Right hindlimb (tissue), 1 donor: ENCODE measurements around the gene NR1D1.
"Not testable (repeated sequence)": the region's sequence is repeated elsewhere in the genome, so short reads cannot be mapped to it uniquely, and the experiment has no call there.

ENCODE experiments used
- DNase-seq: peaks from one replicate; pipeline ENCODE4 v3.0.0-alpha.2; 2018

Gene NR1D1

DNA sequence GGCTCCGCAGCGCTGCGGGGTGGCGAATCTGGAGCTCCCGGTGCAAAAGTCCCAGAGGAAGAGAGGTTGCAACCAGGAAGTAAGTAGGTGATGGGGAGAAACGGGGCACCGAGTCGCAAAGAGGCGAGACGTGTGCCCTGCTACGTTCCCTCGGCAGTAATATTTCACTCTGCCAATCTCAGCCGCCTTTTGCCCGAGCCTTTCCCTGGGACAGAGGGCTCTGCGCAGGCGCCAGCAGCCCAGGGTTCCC lies at the start of gene NR1D1:
Gene NR1D1 (minus strand): TSS at position 171 of the 250 bp plus-strand sequence. CDS start 495 bp downstream, outside the sequence.
- DNase-seq: no peak

DNA sequence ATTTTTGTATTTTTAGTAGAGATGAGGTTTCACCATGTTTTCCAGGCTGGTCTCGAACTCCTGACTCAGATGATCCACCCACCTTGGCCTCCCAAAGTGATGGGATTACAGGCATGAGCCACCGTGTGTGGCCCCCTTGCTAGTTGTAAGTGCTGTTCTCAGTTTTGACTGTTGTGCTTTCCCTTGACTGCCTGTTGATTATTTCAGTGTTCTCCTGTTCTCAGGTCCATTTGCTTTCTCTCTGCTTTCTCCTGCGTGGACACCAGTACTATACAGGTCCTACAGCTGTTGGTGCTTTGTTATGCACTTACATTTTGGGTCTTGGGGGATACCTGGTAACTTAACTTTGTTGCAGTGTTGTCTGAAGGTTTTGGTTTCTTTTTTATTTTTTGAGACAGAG lies 48.1 kb upstream of the NR1D1 start:
- no peak for DNase-seq

DNA sequence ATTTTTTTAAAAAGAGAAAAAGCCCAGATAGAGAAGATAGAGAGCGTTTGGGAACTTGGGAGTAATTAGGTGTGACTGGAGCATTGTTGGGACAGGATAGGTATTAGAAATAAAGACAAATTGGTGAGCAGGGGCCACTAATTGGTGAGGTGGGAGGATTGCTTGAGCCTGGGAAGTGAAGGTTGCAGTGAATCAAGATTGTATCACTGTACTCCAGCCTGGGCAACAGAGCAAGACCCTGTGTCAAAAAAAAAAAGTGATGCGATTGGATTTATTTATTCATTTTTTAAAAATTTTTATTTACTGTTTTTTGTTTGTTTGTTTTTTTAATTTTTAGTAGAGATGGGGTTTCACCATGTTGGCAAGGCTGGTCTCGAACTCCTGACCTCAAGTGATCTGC lies 45.1 kb upstream of the NR1D1 start:
- no peak for DNase-seq

DNA sequence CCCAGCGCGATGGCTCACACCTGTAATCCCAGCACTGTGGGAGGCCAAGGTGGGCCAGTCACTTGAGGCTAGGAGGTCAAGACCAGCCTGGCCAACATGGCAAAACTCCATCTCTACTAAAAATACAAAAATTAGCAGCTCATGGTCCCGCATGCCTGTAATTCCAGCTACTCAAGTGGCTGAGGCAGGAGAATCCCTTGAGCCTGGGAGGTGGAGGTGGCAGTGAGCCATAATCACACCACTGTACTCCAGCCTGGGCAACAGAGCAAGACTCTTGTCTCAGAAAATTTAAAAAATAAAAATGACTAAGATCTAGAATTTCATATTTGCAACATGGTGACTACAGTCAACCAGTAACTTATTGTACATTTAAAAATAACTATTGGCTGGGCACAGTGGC lies 42.8 kb upstream of the NR1D1 start:
- not testable (repeated sequence) for DNase-seq

DNA sequence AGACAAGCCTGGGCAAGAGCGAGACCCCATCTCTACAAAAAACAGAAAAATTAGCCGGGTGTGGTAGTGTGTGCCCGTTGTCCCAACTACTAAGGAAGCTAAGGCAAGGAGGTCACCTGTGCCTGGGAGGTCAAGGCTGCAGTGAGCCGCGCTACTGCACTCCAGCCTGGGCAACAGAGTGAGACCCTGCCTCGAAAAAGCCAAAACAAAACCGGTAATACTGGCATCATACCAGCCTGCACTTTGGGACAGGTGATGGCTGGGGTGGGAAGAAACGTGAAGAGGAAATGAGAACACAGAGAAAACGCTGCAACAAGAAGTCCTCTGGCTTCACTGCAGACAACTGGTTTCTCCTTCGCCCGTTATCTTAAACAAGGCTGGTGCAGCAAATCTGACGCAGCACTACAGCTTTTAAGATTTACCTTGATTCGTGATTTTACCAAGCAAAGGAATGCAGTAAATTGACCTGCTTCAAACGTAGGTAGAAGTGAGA lies 39.2 kb upstream of the NR1D1 start:
- DNase-seq: no peak

DNA sequence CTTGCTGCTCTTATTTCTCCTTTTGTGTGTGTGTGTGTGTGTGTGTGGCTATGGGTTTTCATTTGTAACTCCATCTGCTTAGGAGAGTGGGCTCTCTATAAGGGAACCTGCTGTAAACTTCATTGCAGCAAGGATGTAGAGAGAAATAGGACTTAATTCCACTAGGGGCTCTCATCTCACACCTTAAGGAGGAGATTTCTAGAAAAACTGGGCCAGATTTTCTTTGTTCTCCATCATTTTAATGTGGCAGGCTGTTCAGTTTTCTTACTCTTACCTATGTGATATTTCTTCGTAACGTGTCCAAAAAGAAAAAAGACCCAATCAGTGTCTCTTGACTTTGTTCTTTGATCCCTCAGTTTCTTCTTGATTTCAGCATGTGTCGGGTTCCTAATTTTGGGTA lies 35.4 kb upstream of the NR1D1 start:
- DNase-seq: no peak

DNA sequence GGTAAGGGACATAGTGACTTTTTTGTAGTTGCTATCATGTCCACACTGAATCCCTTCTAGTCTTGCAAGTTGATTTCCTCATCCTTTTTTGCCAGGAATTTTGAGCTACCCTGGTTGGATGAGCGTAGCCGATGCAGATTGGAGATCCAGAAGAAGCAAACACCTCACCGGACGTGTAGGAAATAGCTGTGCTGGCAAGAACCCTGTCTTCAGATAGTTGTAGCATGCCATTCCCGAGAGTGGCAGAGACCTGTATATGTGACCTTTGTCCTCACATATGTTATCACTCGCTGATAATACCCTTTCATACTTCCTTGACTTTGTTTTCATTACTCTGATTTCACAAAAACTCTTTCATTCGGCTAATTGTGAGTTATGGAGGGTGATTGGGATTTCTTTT lies 33.8 kb upstream of the NR1D1 start:
- no peak for DNase-seq

DNA sequence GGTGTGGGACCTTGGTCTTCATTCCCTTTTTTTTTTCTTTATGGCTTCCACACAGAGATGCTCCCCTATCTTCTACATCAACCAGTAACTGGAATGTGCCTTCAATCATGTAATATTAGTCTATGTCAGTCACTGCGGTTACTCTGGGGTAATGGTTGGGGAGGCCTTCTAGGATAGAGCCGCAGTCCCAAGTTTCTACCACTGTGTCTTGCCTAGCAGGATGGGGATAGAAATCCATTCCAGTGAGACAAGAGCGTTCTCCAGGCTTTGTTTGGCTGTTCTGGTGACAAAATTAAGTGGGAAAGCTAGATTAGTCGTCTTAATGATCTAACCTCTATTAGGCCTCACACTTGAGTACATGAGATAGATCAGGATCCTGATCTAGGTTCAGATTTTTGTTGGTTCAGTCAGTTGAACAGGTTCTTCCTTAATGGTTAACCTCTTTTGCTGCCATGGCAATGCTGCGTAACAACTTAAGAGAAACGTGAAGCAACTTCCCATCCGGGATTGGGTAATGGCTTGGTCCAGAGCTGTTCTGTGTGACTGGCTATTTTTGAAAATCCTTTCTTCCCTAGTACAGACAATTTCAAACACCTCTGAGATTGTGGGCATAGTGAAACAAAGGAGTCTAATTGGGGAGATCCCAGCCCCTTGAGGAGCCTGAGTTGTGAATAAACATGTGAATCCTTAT lies 30.1 kb upstream of the NR1D1 start:
- DNase-seq: no peak

DNA sequence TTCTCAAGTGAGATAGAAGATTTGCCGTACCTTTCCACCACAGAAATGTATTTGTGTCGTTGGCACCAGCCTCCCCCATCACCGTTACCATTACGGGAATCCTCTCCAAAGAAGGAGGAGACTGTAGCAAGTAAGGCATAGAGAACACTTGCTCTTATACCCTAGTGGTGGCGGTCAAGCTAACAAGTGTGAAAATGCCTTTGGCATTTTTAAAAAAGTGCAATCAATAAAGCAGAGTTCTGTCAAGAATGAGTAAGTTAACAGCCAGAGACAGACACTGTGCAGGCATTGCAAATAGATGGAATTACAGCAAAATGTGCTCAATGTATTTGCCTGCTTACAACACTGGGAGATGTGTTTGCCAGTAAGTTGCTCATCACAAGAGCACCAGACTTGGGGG lies 29.1 kb upstream of the NR1D1 start:
- no peak for DNase-seq

DNA sequence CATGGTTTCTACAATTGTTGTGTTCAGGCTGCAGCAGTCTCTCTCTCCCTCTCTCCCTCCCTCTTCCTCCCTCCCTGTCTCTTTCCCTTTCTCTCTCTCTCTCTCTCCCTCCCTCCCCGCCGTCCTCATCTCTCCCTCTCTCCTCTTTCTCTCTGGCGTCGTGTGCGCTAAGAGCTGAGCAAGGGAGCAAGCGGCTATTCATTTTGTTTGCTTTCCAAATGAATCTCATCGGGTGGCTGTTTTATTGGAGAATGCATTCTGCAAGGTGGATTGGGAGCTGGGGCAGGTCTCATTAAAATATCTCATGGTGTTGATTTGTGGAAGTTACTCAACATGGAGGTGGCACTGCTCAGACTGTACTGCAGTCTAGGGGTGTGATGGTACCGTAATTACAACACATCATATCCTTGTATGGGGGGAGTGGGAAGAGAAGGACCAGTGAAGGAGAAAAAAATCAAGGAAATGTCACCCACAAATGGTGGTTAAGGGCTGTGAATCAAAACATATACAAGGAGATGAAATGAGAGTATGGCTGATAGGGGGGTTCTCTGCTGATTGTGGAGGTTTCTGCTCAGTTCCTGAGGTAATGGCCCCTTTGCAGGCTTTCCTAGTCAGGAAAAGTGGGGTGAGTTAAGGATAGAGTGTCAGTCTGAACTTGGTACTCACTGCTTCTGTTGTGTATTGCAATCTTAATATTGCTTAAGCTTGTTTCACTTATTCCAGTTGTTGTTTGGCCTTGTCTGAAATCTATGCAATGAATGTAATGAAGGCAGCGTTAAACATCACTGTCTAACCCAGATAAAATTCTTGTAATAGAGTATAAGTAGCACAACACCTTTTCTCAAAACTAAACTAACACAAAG lies 24.1 kb upstream of the NR1D1 start:
- no peak for DNase-seq

DNA sequence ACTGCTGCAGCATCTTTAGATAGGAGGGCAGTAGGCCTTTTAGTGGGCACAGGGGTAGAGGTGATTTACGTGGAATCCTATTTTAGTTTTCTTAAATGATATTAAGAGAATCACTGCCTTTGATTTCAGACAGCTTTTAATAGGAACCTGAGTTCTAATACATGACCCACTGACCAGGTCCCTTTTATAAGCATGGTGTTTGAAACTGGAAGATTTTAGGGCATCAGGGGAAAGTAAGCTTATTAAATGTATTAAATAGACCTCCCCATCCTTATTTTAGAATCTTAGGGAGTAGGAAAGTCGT lies 23.4 kb upstream of the NR1D1 start:
- DNase-seq: no peak

DNA sequence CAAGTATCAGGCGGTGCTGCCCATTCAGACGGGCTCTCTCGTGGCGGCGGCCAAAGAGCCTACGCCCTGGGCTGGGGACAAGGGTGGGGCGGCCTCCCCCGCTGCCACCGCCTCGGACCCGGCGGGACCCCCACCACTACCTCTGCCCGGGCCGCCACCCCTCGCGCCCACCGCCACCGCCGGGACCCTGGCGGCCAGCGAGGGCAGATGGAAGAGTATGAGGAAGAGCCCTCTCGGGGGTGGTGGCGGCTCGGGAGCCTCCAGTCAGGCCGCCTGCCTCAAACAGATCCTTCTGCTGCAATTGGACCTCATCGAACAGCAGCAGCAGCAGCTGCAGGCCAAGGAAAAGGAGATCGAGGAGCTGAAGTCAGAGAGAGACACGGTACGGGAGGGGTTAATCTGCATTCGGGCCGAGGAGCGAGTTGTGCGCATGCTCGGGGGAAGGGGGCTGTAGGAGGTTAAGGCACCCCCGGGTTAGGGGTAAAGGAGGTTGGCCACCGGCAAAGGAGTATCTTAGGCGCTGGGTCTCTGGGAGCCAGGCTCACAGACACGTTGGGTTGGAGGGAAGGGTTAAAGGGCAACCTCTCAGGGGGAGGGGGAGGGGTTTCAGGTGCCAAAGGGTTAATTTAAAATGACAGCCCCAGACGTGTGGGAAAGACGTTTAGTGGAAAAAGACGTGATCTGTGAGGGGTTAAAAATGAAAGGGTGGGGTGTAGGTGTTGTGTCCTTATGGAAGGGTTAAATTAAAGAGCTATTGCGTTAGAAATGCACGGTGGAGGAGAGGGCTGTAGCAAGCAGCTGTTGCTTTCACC lies 22.8 kb upstream of the NR1D1 start:
- DNase-seq: peak; percentile 70

DNA sequence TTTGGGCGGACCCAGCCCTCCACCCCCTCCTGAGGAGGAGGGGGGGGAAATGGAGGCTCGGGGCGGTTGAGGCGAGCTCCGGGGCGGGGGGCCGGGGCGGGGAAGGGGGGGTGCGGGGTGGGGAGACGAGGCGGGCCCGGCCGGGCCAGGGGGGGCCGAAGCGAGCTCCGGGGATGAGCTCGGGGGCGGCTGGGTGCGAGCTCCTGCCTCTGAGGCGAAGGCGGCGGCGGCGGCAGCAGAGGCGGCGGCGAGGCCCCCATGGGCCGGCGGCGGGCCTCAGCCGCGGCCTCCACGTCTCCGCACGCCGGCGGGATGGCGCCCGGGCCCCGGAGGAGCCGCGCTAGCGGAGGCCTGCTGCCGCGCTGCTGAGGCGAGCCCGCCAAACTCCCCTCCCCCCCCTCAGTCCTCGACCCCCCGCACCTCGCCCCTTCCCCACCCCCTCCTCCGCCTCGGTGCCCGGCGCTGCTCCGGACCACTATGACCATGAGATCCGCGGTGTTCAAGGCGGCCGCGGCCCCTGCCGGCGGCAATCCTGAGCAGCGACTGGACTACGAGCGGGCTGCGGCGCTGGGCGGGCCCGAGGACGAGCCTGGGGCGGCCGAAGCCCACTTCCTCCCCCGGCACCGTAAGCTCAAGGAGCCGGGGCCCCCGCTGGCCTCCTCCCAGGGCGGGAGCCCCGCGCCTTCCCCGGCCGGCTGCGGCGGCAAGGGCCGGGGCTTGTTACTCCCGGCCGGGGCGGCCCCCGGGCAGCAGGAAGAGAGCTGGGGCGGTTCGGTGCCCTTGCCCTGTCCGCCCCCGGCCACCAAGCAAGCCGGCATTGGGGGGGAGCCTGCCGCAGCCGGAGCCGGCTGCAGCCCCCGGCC lies 22.0 kb upstream of the NR1D1 start:
- DNase-seq: peak; percentile 69

DNA sequence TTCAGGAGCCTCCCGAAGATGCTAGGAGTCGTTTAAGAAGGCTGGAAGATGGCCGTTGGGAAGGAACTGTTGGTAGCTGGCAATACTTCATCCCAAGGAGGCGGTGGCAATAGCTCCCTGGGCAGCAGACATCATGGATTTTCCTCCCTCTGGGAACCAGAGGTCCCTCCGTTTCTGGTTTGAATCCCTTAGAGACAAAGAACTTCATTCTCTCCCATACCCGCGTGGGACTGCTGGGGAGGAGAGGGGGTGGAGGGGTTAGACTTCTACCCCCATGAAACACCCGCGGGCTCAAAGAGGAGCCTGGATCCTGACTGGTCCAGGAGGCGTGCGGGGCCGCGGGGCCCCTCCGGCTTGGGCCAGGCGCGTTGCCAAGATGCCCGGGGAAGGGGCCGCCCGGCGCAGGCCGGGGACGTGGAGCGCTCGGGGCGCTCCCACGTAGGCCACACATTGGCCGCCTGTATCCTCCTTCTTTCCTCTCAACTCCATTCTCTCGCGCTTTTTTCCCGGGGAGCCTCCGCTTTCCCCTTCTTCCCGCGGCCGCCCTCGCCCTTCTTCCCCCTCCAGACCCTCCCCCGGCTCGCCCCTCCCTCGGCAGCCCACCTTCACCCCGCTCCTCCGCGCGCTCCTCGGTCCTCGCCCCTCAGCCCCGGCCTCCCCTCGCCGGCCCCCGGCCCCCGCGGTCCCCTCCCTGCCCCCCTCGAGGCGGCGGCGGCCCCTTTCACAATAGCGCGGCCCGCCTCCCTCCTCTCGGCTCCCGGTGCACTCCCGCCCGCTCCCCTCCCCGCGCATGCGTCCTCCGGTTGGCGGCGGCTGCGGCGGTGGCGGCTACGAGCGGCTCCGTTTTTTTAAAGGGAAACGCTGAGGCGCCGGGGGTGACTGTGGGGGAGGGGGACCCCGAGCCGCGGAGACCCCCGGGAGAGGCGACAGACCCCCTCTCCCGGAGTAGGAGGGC lies 21.1 kb upstream of the NR1D1 start, which contains the start of gene MSL1:
Gene MSL1 (plus strand): TSS at position 791 of the 955 bp plus-strand sequence. CDS start 642 bp downstream, outside the sequence.
- DNase-seq: peak; percentile 94

DNA sequence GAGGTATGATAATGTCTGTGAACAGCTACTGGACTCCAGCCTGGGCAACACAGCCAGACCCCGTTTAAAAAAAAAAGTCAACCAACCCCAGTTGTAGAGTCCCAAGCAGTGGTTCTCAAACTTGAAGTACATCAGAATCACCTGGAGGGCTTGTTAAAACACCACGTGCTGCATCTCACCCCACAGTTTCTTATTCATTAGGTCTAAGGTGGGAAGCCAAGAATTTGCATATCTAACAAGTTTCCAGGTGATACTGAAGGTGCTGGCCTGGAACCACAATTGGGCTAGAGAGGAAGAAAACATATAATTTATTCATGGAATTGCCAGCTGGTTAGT lies 14.7 kb upstream of the NR1D1 start:
- no peak for DNase-seq

DNA sequence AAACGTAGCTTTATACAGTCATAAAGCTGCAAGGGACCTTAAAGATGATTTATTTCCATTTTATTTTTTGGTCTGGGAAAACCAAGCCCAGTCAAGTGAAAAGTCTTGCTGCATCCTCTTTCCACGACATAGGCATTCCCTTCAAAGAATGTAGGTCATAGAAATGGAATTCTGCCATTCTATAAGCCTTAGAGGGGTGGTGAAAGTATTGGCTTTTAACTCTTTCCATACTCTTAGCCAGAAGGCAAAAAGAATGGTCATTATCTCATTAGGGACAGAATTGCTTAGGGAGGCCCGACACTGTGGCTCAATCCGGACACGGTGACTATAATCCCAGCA lies 13.5 kb upstream of the NR1D1 start:
- no peak for DNase-seq

DNA sequence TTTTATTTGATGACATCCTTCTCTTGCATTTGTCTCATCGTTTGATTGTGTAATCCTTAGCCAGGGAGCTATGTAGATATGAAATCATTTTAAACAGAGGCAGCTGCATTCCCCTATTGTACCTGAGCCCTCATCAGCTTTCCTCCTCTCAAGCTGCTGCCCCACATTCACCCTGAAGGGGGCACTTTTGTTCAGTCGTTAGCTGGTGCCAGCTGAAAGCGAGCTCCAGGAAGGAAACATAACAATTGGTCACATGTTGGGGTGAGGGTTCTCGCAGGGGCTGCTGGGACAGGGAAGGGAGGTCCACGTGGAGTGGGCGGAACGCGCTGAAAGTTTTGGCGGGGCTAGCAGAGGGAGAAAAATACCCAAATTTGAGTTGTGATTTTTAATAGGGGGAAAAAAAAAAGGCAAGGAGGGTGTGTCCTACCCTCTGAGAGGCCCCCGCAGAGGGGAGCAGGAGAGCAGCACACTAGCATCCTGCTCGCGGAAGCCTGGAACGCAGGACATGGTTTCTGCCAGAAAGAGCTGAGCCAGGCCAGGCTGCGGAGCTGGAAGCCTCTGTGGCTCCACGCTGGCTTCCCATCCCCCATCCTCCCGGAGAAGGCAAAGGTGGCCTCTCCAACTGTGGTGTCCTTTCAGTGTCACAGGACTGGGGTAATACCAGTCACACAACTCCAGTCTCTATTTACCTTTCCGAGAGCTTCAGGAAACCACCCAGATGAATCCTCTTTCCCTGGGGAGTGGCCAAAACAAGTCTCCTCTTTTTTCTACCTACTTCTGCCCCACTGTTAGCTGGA lies 12.9 kb upstream of the NR1D1 start:
- DNase-seq: peak; percentile 98

DNA sequence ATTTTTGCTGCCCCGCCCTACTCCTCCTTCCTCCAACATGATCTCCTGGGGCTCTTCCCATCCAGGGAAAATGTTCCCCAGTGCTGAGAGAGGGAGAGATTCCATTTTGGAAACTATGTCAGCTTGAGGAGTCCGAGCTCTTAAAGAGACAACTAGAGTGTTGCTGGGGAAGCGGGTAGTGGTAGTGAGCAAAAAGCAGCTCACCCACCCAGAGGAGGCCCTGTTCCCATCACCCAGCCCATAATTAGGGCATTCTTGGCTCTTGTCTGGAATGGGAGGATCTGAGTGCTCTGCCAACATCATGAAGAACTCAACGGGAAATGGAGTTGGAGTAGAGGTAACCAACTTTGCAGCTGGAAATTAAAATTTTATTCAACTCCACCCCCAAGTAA lies 12.3 kb upstream of the NR1D1 start:
- peak; percentile 83 for DNase-seq

DNA sequence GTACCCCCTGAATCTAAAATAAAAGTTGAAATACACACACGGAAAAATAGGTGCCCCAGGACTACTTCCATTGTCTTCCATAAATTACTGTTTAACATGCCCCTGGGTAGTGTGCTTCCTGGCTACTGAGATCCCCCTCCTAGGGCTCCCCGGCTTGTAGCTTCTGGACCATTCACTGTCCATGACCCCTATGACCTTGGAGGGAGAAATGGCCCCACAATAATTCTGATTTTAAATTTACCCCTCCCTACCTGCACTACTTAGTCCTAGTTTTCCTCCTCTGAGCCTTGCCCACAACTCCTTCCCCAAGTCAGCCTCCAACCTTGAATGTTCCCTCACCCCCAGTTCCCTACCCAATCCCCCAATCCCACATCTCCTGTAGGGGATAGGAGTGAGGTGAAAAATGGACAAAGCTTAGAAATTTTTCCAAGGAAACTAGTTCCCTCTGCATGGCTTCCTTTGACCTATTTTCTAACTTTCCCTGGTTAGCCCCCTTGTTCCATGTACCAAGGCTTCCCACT lies 11.9 kb upstream of the NR1D1 start:
- no peak for DNase-seq
